Heart right ventricle (tissue), 16 donors: ENCODE data around the gene CXCL6. TPM values are rescaled to one million over a fixed set of nuclear protein-coding genes. Genes with fewer than 3 reads are reported as not detected.

Source experiments
- ATAC-seq, 8 donors: fragments of 200-7000 bp; cut with Tn5 transposase; one replicate each; pipeline ENCODE4 v1.9.1; 2020; ENCODE audit warnings: mild to moderate bottlenecking in 8 of 8, moderate library complexity in 8 of 8, moderate number of reproducible peaks in 1 of 8
- DNase-seq, 2 donors: peaks; one replicate each; pipeline ENCODE4 v3.0.0-alpha.2; 2020
- H3K27ac ChIP-seq, 10 donors: fragments of 200-600 bp; sonication (generic) in 2 of 10; one replicate each; pipeline versions ENCODE4 v1.5.0 to v1.8.0; 2020 to 2022; ENCODE audit warnings: mild to moderate bottlenecking in 3 of 10
- H3K27me3 ChIP-seq, 7 donors: fragments of 200-600 bp; one replicate each; pipeline ENCODE4 v1.8.0; 2021 to 2022; ENCODE audit warnings: mild to moderate bottlenecking in 2 of 7
- H3K36me3 ChIP-seq, 9 donors: fragments of 200-600 bp; sonication (generic) in 1 of 9; one replicate each; pipeline versions ENCODE4 v1.5.0 to v1.8.0; 2020 to 2022; ENCODE audit warnings: mild to moderate bottlenecking in 2 of 9
- H3K4me1 ChIP-seq, 9 donors: fragments of 200-600 bp; sonication (generic) in 1 of 9; one replicate each; pipeline versions ENCODE4 v1.5.0 to v1.8.0; 2020 to 2022; ENCODE audit warnings: mild to moderate bottlenecking in 4 of 9
- H3K4me3 ChIP-seq, 10 donors: fragments of 200-600 bp; sonication (generic) in 2 of 10; one replicate each; pipeline versions ENCODE4 v1.5.0 to v1.8.0; 2020 to 2022; ENCODE audit warnings: mild to moderate bottlenecking in 7 of 10, moderate library complexity in 2 of 10
- H3K9me3 ChIP-seq, 11 donors: fragments of 200-600 bp in 10 of 11; sonication (generic) in 2 of 11; one replicate each; pipeline versions ENCODE4 v1.5.0 to v1.8.0; 2013 to 2022; ENCODE audit warnings: mild to moderate bottlenecking in 2 of 11, control low read depth in 1 of 11, moderate library complexity in 1 of 11
- CTCF ChIP-seq, 9 donors: fragments of 200-600 bp; sonication (generic) in 2 of 9; IDR thresholded peaks; one replicate each; pipeline versions ENCODE4 v1.5.0 to v1.8.0; 2021 to 2022; ENCODE audit warnings: antibody characterized with exemption in 9 of 9, mild to moderate bottlenecking in 5 of 9, moderate library complexity in 1 of 9
- WGBS, 2 donors: extraction: QIAGEN DNeasy Blood & Tissue Kit; methylation state at CpG; one replicate each; pipeline ENCODE4 v1.1.7; 2013; ENCODE audit warnings: inconsistent platforms in 1 of 2; 5-methylcytosine and 5-hydroxymethylcytosine counted together
- intact Hi-C, 10 donors: fragments of 100-400 bp; cut with DNase I; formaldehyde crosslinking; loops; one replicate each; pipeline versions ENCODE4 v1.11.1 to v1.14.2; 2022
- polyA plus RNA-seq, 2 donors: library from polyadenylated mRNA; stranded (reverse); fragments of 200-250 nt; gene quantifications; one replicate each; pipeline ENCODE4 v1.2.3, GENCODE V29; 2013
- total RNA-seq, 10 donors: library from RNA; stranded (reverse); fragmentation: NEBNext Ultra II Directional in 3 of 10; extraction: Animal tissue kit (Norgen Biotek cat#: 25700) in 3 of 10; gene quantifications; one replicate each; pipeline versions ENCODE4 v1.2.1 to v1.2.4, GENCODE V29; 2021 to 2023
- donor health status: Arrhythmogenic right ventricular cardiomyopathy.
- donor health status: ischemic (EF 13 %, LVEDD 7.1; RV severe dilation, severe dysfunction).
- donor health status: healthy with polysubstance abuse.
- donor health status: DM: no; HTN: yes; CAD: no.
- donor health status: DM: no; HTN: no; CAD: no.
- donor health status: ischemic (EF 25% LVEDD 6.9; RV normal size, moderate dysfunction).
- donor health status: ischemic (EF 25% LVEDD 5.7; RV mildly dilated, moderate dysfunction).
- donor health status: healthy.
- donor health status: DM: yes; HTN: yes; CAD: no.
- donor health status: Ischemic cardiomyopathy.
- donor health status: ischemic (EF 35%, LVEDD 5.7; RV mildly dilated, moderate dysfunction).
- donor health status: nonischemic (EF 11% LVEDD 7.7; RV severe dilation, severe dysfunction).
- donor health status: DM: yes; HTN: yes; CAD: no.
- donor health status: PGD.
- donor health status: ischemic (EF 29% LVEDD 5.4; RV normal size, mild dysfunction).
- donor health status: nonischemic (EF 23%, LVEDD 6.1; RV moderate dilation, normal function).

CXCL6 gene
- total and polyA plus RNA-seq, 12 donors: 0.16 to 3.7 (median 0.28) TPM; not detected in 9

- Histone ChIP-seq H3K27ac (peak overlapping the region in 1 of 10 donors; percentile 24), H3K4me3 (no peak overlapping the region), H3K9me3 (no peaks in the 10 kb centered on the region), H3K27me3 (no peaks in the 10 kb centered on the region), H3K36me3 (no peaks in the 10 kb centered on the region), H3K4me1 (peaks cover 0 to 27% (median 0%) of the 10 kb centered on the region in 9 donors)
- DNase-seq (no peak), ATAC-seq (no peak)
- WGBS, 2 donors: 89 to 95% methylated on average over 1 of the region's 1 CpG
- no peak for TF ChIP-seq CTCF (IDR thresholded peaks at IDR 0.05)
- intact Hi-C loops: no loop called here
These were observed 21.8 kb upstream of the CXCL6 start for GRCh38 chr4:73814679-73815078.

- Histone ChIP-seq H3K4me3 (no peak overlapping the region), H3K27ac (peak overlapping the region in 1 of 10 donors; percentile 24), H3K36me3 (no peaks in the 10 kb centered on the region), H3K4me1 (peaks cover 0 to 27% (median 0%) of the 10 kb centered on the region in 9 donors), H3K9me3 (no peaks in the 10 kb centered on the region), H3K27me3 (no peaks in the 10 kb centered on the region)
- ATAC-seq (no peak), DNase-seq (no peak)
- no peak for TF ChIP-seq CTCF (IDR thresholded peaks at IDR 0.05)
- WGBS, 2 donors: 65 to 75% methylated on average over 1 of the region's 1 CpG
- intact Hi-C loops: no loop called here
These were observed 21.3 kb upstream of the CXCL6 start for GRCh38 chr4:73815145-73815544.

GRCh38 chr4:73816814-73817213 lies 19.7 kb upstream of the CXCL6 start:
- Histone ChIP-seq H3K27ac (peak overlapping the region in 1 of 10 donors; percentile 29), H3K9me3 (no peaks in the 10 kb centered on the region), H3K36me3 (no peaks in the 10 kb centered on the region), H3K27me3 (no peaks in the 10 kb centered on the region), H3K4me3 (no peak overlapping the region), H3K4me1 (peaks cover 0 to 27% (median 0%) of the 10 kb centered on the region in 9 donors)
- intact Hi-C loops: no loop called here
- peak in 7 of 8 donors; percentile 86 to 95 (median 95) for ATAC-seq
- DNase-seq: peak in 1 of 2 donors; percentile 39
- 49 to 56% methylated on average over 3 of the region's 3 CpGs for WGBS, 2 donors
- no peak for TF ChIP-seq CTCF (IDR thresholded peaks at IDR 0.05)

- intact Hi-C loops: no loop called here
- DNase-seq (no peak), ATAC-seq (peak in 1 of 8 donors; percentile 24)
- Histone ChIP-seq H3K4me3 (no peak overlapping the region), H3K27me3 (no peaks in the 10 kb centered on the region), H3K9me3 (no peaks in the 10 kb centered on the region), H3K27ac (no peak overlapping the region), H3K36me3 (no peaks in the 10 kb centered on the region), H3K4me1 (peaks cover 0 to 29% (median 0%) of the 10 kb centered on the region in 9 donors)
- no peak for TF ChIP-seq CTCF (IDR thresholded peaks at IDR 0.05)
- 90 to 94% methylated on average over 1 of the region's 1 CpG for WGBS, 2 donors
These were observed 19.1 kb upstream of the CXCL6 start for GRCh38 chr4:73817341-73817740.
